Stimulated activated naive CD4-positive, alpha-beta T cell treated with Interleukin-2 at 50 U/mL for 16 hours (primary cell): Measurements from ENCODE around the gene FCGR1A.
A peak's percentile ranks its signal among the peaks of the same experiment; 100 is the strongest.
"Not testable (repeated sequence)": the region's sequence is repeated elsewhere in the genome, so short reads cannot be mapped to it uniquely, and the experiment has no call there.

Experiments
- DNase-seq: peaks from one replicate; lab custom pipeline; 2025; lab: John Stamatoyannopoulos, UW

FCGR1A gene

GRCh38 chr1:149782600-149782999 lies at the start of gene FCGR1A:
TSS of gene FCGR1A (plus strand) at chr1:149782694. CDS start at chr1:149782744, 50 bp downstream.
- not testable (repeated sequence) for DNase-seq

- DNase-seq, result not testable (repeated sequence)
These were observed 49.7 kb upstream of the FCGR1A start for GRCh38 chr1:149732781-149733180.

GRCh38 chr1:149734692-149735091 lies 47.8 kb upstream of the FCGR1A start:
- not testable (repeated sequence) for DNase-seq

- DNase-seq, result peak; percentile 32
These were observed 42.3 kb upstream of the FCGR1A start for GRCh38 chr1:149740148-149740581.

- DNase-seq, result not testable (repeated sequence)
These were observed 41.8 kb upstream of the FCGR1A start for GRCh38 chr1:149740590-149741230.

GRCh38 chr1:149741914-149742313 lies 40.6 kb upstream of the FCGR1A start:
- DNase-seq, result not testable (repeated sequence)

GRCh38 chr1:149746463-149747356 lies 35.8 kb upstream of the FCGR1A start:
- DNase-seq, result not testable (repeated sequence)

GRCh38 chr1:149747359-149748143 lies 34.9 kb upstream of the FCGR1A start:
- DNase-seq, result not testable (repeated sequence)

- not testable (repeated sequence) for DNase-seq
These were observed 34.4 kb upstream of the FCGR1A start for GRCh38 chr1:149748144-149748500.

GRCh38 chr1:149750562-149750961 lies 31.9 kb upstream of the FCGR1A start:
- DNase-seq, result not testable (repeated sequence)

GRCh38 chr1:149752186-149752585 lies 30.3 kb upstream of the FCGR1A start:
- DNase-seq, result not testable (repeated sequence)

GRCh38 chr1:149753466-149753865 lies 29.0 kb upstream of the FCGR1A start:
- not testable (repeated sequence) for DNase-seq

GRCh38 chr1:149755294-149755693 lies 27.2 kb upstream of the FCGR1A start:
- not testable (repeated sequence) for DNase-seq

- not testable (repeated sequence) for DNase-seq
These were observed 20.2 kb upstream of the FCGR1A start for GRCh38 chr1:149762294-149762693.

GRCh38 chr1:149764087-149764800 lies 18.2 kb upstream of the FCGR1A start:
- DNase-seq, result not testable (repeated sequence)

GRCh38 chr1:149766241-149766640 lies 16.3 kb upstream of the FCGR1A start:
- DNase-seq, result not testable (repeated sequence)

- not testable (repeated sequence) for DNase-seq
These were observed 13.3 kb upstream of the FCGR1A start for GRCh38 chr1:149769216-149769615.

GRCh38 chr1:149770661-149771060 lies 11.8 kb upstream of the FCGR1A start:
- not testable (repeated sequence) for DNase-seq

- DNase-seq, result not testable (repeated sequence)
These were observed 10.7 kb upstream of the FCGR1A start for GRCh38 chr1:149771653-149772425.

- DNase-seq, result not testable (repeated sequence)
These were observed 6.9 kb upstream of the FCGR1A start for GRCh38 chr1:149775510-149776147.
